Right lobe of liver (tissue), 4 donors: ENCODE measurements around the gene CTSD.

ENCODE experiments used
- CTCF ChIP-seq, 4 donors: fragments of 200-600 bp in 3 of 4; fragments of 450-650 bp in 1 of 4; IDR thresholded peaks; one replicate each; pipeline versions ENCODE4 v1.5.1 to v1.8.0; 2016 to 2022; ENCODE audit warnings: antibody characterized with exemption in 4 of 4, mild to moderate bottlenecking in 2 of 4
- POLR2A ChIP-seq: fragments of 450-650 bp; IDR thresholded peaks from one replicate; pipeline ENCODE4 v1.6.1; 2017; ENCODE audit warnings: antibody characterized with exemption, mild to moderate bottlenecking
- donor health status: DM: no; HTN: no; CAD: no.
- donor health status: DM: no; HTN: no; CAD: no.
- donor health status: DM: no; HTN: yes; CAD: no.

- no peak for TF ChIP-seq CTCF (IDR thresholded peaks at IDR 0.05)
- no peak for TF ChIP-seq POLR2A
These were observed 13.4 kb upstream of the CTSD start for GRCh38 chr11:1776944-1777715.
